Uterus (tissue), 4 donors: ENCODE results near the gene PSAPL1. TPM values are rescaled to one million over a fixed set of nuclear protein-coding genes. Genes with fewer than 3 reads are reported as not detected.
A peak's percentile ranks its signal among the peaks of the same experiment; 100 is the strongest.

ENCODE experiments used
- DNase-seq, 2 donors: peaks; one replicate each; pipeline ENCODE4 v3.0.0-alpha.2; 2019 to 2020
- H3K27ac ChIP-seq, 2 donors: fragments of 200-600 bp; sonication (generic); 1 replicate in 1 of 2; 2 replicates in 1 of 2; pipeline ENCODE4 v1.5.1; 2016 to 2018
- H3K27me3 ChIP-seq, 2 donors: fragments of 200-600 bp; sonication (generic); one replicate each; pipeline ENCODE4 v1.5.1; 2018 to 2019; ENCODE audit warnings: control low read depth in 1 of 2
- H3K36me3 ChIP-seq, 2 donors: fragments of 200-600 bp; sonication (generic); one replicate each; pipeline ENCODE4 v1.5.1; 2019; ENCODE audit warnings: control low read depth in 1 of 2
- H3K4me1 ChIP-seq, 2 donors: fragments of 200-600 bp; sonication (generic); one replicate each; pipeline ENCODE4 v1.5.1; 2018 to 2019; ENCODE audit warnings: control low read depth in 1 of 2
- H3K4me3 ChIP-seq, 2 donors: fragments of 200-600 bp; sonication (generic); 1 replicate in 1 of 2; 2 replicates in 1 of 2; pipeline ENCODE4 v1.5.1; 2018 to 2019; ENCODE audit warnings: mild to moderate bottlenecking in 1 of 2
- H3K9me3 ChIP-seq, 2 donors: fragments of 200-600 bp; sonication (generic); one replicate each; pipeline ENCODE4 v1.5.1; 2019; ENCODE audit warnings: control low read depth in 1 of 2
- POLR2A ChIP-seq, 2 donors: fragments of 450-650 bp; IDR thresholded peaks; one replicate each; pipeline ENCODE4 v1.6.1; 2016; ENCODE audit warnings: antibody characterized with exemption in 2 of 2, mild to moderate bottlenecking in 1 of 2, moderate library complexity in 1 of 2
- intact Hi-C: fragments of 100-400 bp; cut with DNase I; formaldehyde crosslinking; loops from one replicate; pipeline ENCODE4 v1.15.1; 2023; ENCODE audit warnings: low total_unique reads
- microRNA-seq: library from miRNA; unstranded; fragments of <30 nt; microRNA quantifications from one replicate; pipeline ENCODE4, GENCODE V29; 2016; ENCODE audit warnings: borderline microRNAs expressed, borderline replicate concordance
- small RNA-seq: library from RNA; depleted of rRNA; stranded (forward); fragments of <200 nt; gene quantifications from one replicate; pipeline ENCODE3, GENCODE V24; 2016
- total RNA-seq, 4 donors: library from RNA; depleted of rRNA in 3 of 4; stranded (reverse); fragments of >200 nt in 3 of 4; gene quantifications; one replicate each; pipeline versions ENCODE4 v1.1.0 to v1.2.4, GENCODE V29; 2014 to 2023
- TF ChIP-seq, protein P1 (sequence below), 4 experiments: fragments of 200-600 bp in 2 of 4; fragments of 450-650 bp in 2 of 4; sonication (generic) in 2 of 4; IDR thresholded peaks; one replicate each; pipeline ENCODE4 v1.5.1; 2016 to 2019; ENCODE audit warnings: antibody characterized with exemption in 4 of 4, mild to moderate bottlenecking in 2 of 4, moderate library complexity in 1 of 4
- donor health status: DM: yes; HTN: yes; CAD: no.

PSAPL1 gene
- total RNA-seq, 4 donors from 2014 or later: not detected

DNA sequence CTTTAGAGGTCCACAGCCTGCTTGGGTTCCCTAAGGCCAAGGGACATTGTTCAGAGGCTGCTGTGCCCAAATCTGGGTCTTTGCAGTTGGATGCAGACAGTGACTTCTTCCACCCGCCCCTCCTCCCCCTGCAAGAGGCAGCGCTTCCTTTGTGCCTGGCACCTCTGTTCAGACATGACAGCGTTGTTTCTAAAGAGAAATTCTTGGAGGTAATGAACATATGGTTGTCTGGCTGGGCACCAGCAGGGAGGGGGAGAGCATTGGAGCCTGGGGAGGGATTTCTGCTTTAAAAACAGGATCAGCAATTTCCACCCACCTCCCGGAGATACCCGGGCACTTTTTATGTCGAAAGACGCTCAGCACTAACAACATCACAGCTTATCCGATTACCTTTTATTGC is 51.5 kb downstream of the PSAPL1 start:
- no peaks in the 10 kb centered on the region for H3K4me1 ChIP-seq
- H3K27me3 ChIP-seq: no peaks in the 10 kb centered on the region
- intact Hi-C loops: no loop called here
- no peaks in the 10 kb centered on the region for H3K9me3 ChIP-seq
- TF ChIP-seq, protein P1, sequence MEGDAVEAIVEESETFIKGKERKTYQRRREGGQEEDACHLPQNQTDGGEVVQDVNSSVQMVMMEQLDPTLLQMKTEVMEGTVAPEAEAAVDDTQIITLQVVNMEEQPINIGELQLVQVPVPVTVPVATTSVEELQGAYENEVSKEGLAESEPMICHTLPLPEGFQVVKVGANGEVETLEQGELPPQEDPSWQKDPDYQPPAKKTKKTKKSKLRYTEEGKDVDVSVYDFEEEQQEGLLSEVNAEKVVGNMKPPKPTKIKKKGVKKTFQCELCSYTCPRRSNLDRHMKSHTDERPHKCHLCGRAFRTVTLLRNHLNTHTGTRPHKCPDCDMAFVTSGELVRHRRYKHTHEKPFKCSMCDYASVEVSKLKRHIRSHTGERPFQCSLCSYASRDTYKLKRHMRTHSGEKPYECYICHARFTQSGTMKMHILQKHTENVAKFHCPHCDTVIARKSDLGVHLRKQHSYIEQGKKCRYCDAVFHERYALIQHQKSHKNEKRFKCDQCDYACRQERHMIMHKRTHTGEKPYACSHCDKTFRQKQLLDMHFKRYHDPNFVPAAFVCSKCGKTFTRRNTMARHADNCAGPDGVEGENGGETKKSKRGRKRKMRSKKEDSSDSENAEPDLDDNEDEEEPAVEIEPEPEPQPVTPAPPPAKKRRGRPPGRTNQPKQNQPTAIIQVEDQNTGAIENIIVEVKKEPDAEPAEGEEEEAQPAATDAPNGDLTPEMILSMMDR (IDR thresholded peaks at IDR 0.05): no peak
- no peak for TF ChIP-seq POLR2A (IDR thresholded peaks at IDR 0.05)
- no peaks in the 10 kb centered on the region for H3K36me3 ChIP-seq
- DNase-seq: no peak
- no peak overlapping the region for H3K27ac ChIP-seq
- no peak overlapping the region for H3K4me3 ChIP-seq

GRCh38 chr4:7382634-7383014 is 52.1 kb downstream of the PSAPL1 start:
- intact Hi-C loops: no loop called here
- H3K9me3 ChIP-seq: no peaks in the 10 kb centered on the region
- H3K36me3 ChIP-seq: no peaks in the 10 kb centered on the region
- H3K27me3 ChIP-seq: no peaks in the 10 kb centered on the region
- H3K4me3 ChIP-seq: no peak overlapping the region
- H3K4me1 ChIP-seq: no peaks in the 10 kb centered on the region
- H3K27ac ChIP-seq: no peak overlapping the region
- TF ChIP-seq, protein P1 (IDR thresholded peaks at IDR 0.05): no peak
- TF ChIP-seq POLR2A (IDR thresholded peaks at IDR 0.05): no peak
- DNase-seq: peak in 1 of 2 donors; percentile 5

GRCh38 chr4:7381890-7382633 is 52.7 kb downstream of the PSAPL1 start:
- no peak for TF ChIP-seq POLR2A (IDR thresholded peaks at IDR 0.05)
- TF ChIP-seq, protein P1 (IDR thresholded peaks at IDR 0.05): no peak
- intact Hi-C loops: no loop called here
- Histone ChIP-seq H3K9me3 (no peaks in the 10 kb centered on the region), H3K4me1 (no peaks in the 10 kb centered on the region), H3K27ac (no peak overlapping the region), H3K36me3 (no peaks in the 10 kb centered on the region), H3K27me3 (no peaks in the 10 kb centered on the region), H3K4me3 (no peak overlapping the region)
- DNase-seq: peak in 1 of 2 donors; percentile 1

DNA sequence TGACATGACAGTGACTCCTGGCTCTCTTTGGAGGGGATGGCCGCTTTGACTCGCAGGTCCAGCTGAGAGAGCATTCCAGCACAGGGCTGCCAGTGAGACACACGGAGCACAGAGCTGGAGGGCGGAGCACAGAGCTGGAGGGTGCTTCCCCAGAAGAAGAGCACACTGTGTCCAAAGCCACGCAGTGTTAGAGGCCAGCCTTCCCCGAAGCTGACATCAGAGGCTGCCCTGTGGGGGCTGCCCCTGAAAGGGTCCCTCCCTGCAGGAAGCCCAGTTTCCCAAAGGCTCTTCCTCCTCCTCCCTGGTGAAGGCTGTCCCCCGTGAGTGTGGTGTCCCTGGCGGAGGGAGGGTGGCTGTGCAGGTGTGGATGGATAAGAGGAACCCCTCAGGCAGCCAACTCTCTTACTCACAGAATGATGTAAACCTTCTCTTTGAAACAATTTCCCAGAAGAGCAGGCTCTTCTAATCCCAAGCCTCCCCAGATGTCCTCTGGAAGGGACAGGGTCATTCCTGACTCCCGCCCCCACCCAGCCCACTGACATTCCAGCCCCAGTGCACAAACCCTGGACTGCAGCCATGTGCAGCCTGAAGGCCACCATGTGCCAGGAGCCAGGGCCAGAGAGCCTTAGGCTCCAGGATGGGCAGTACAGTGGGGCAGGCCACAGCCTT is 53.4 kb downstream of the PSAPL1 start:
- Histone ChIP-seq H3K4me3 (no peak overlapping the region), H3K4me1 (no peaks in the 10 kb centered on the region), H3K27me3 (no peaks in the 10 kb centered on the region), H3K36me3 (no peaks in the 10 kb centered on the region), H3K9me3 (no peaks in the 10 kb centered on the region), H3K27ac (no peak overlapping the region)
- TF ChIP-seq, protein P1 (IDR thresholded peaks at IDR 0.05): no peak
- no peak for TF ChIP-seq POLR2A (IDR thresholded peaks at IDR 0.05)
- no peak for DNase-seq
- intact Hi-C loops: no loop called here

Small RNA genes lying within 50 kb of the gene (microRNA-seq; reads per million reads assigned to microRNA genes)
- not detected for gene MIR4274

Small RNA genes lying within 50 kb of the gene (small RNA-seq; reads per million reads assigned to genes)
- gene MIR4274: not detected

Other genes starting within 250 kb of the PSAPL1 start
- gene SORCS2, start 242.4 kb downstream of the PSAPL1 start, total RNA-seq: 10 to 100 TPM in 1 of 4 donors, 1 to 10 TPM in 1, under 1 TPM in 2; 0.26 to 17.1 (median 2.9) TPM